H9 (cell line): ENCODE results near the gene MYH11. TPM values are rescaled to one million over a fixed set of nuclear protein-coding genes. Genes with fewer than 3 reads are reported as not detected.

Experiments used
- DNase-seq: peaks from one replicate; pipeline ENCODE4 v3.0.0-alpha.2; 2017
- H2AFZ ChIP-seq: one replicate; pipeline ENCODE4 v1.6.1; 2013; ENCODE audit warnings: mild to moderate bottlenecking, low read length, control low read depth, moderate library complexity
- H2AK5ac ChIP-seq: 2 replicates; pipeline ENCODE4 v1.6.1; 2013; ENCODE audit warnings: low read length, control low read depth, mixed read lengths; ENCODE audit not compliant: insufficient read length
- H2BK120ac ChIP-seq: one replicate; pipeline ENCODE4 v1.6.1; 2013; ENCODE audit warnings: low read depth, mild to moderate bottlenecking, low read length, control low read depth, inconsistent platforms; ENCODE audit not compliant: poor library complexity, severe bottlenecking
- H2BK12ac ChIP-seq: 2 replicates; pipeline ENCODE4 v1.6.1; 2013; ENCODE audit warnings: low read length, control low read depth, mixed read lengths, low read depth; ENCODE audit not compliant: insufficient read length
- H2BK15ac ChIP-seq: 2 replicates; pipeline ENCODE4 v1.6.1; 2013; ENCODE audit warnings: low read depth, low read length, control low read depth
- H2BK20ac ChIP-seq: one replicate; pipeline ENCODE4 v1.6.1; 2013; ENCODE audit warnings: low read depth, mild to moderate bottlenecking, low read length, control low read depth, inconsistent platforms; ENCODE audit not compliant: poor library complexity, severe bottlenecking
- H2BK5ac ChIP-seq: 2 replicates; pipeline ENCODE4 v1.6.1; 2013; ENCODE audit warnings: low read length, control low read depth, mixed read lengths; ENCODE audit not compliant: insufficient read length
- H3K14ac ChIP-seq: 2 replicates; pipeline ENCODE4 v1.6.1; 2013; ENCODE audit warnings: low read length, control low read depth; ENCODE audit not compliant: insufficient read depth
- H3K18ac ChIP-seq: 2 replicates; pipeline ENCODE4 v1.6.1; 2013; ENCODE audit warnings: low read depth, mild to moderate bottlenecking, mixed read lengths, low read length, control low read depth; ENCODE audit not compliant: insufficient read length
- H3K23ac ChIP-seq: 2 replicates; pipeline ENCODE4 v1.6.1; 2013; ENCODE audit warnings: low read length, control low read depth, mixed read lengths, low read depth; ENCODE audit not compliant: insufficient read length
- H3K23me2 ChIP-seq: 2 replicates; pipeline ENCODE4 v1.6.1; 2013; ENCODE audit warnings: low read depth, mild to moderate bottlenecking, mixed read lengths, low read length, control low read depth; ENCODE audit not compliant: insufficient read length, poor library complexity, severe bottlenecking
- H3K27ac ChIP-seq: 2 replicates; pipeline ENCODE4 v1.5.1; 2013; ENCODE audit warnings: low read length, control low read depth, mixed read lengths, low read depth; ENCODE audit not compliant: insufficient read length
- H3K27me3 ChIP-seq: 2 replicates; pipeline ENCODE4 v1.6.1; 2013; ENCODE audit warnings: low read length, control low read depth, inconsistent platforms; ENCODE audit not compliant: insufficient read depth
- H3K4ac ChIP-seq: 2 replicates; pipeline ENCODE4 v1.6.1; 2013; ENCODE audit warnings: low read depth, mild to moderate bottlenecking, control low read depth, inconsistent platforms, low read length, moderate library complexity
- H3K4me1 ChIP-seq: 2 replicates; pipeline ENCODE4 v1.6.1; 2013; ENCODE audit warnings: low read length, control low read depth, inconsistent platforms; ENCODE audit not compliant: insufficient read depth
- H3K4me2 ChIP-seq: 2 replicates; pipeline ENCODE4 v1.6.1; 2013; ENCODE audit warnings: low read length, control low read depth, mixed read lengths; ENCODE audit not compliant: insufficient read length, insufficient read depth
- H3K56ac ChIP-seq: 2 replicates; pipeline ENCODE4 v1.6.1; 2013; ENCODE audit warnings: low read depth, mild to moderate bottlenecking, mixed read lengths, low read length, control low read depth; ENCODE audit not compliant: insufficient read length
- H3K79me1 ChIP-seq: 2 replicates; pipeline ENCODE4 v1.6.1; 2013; ENCODE audit warnings: low read depth, mild to moderate bottlenecking, moderate library complexity, low read length, control low read depth, inconsistent platforms; ENCODE audit not compliant: insufficient read depth, poor library complexity, severe bottlenecking
- H3K79me2 ChIP-seq: 2 replicates; pipeline ENCODE4 v1.6.1; 2013; ENCODE audit warnings: low read length, control low read depth, inconsistent platforms; ENCODE audit not compliant: insufficient read depth
- H3K9ac ChIP-seq: 2 replicates; pipeline ENCODE4 v1.6.1; 2013; ENCODE audit warnings: low read length, control low read depth, mixed read lengths; ENCODE audit not compliant: insufficient read length; ENCODE audit errors: extremely low read depth
- H3K9me3 ChIP-seq: one replicate; pipeline ENCODE4 v1.6.1; 2013; ENCODE audit warnings: low read depth, low read length, inconsistent platforms; ENCODE audit not compliant: control insufficient read depth
- H3T11ph ChIP-seq: one replicate; pipeline ENCODE4 v1.6.1; 2013; ENCODE audit warnings: mild to moderate bottlenecking, low read length, control low read depth, inconsistent platforms
- H4K20me1 ChIP-seq: one replicate; pipeline ENCODE4 v1.6.1; 2013; ENCODE audit not compliant: control insufficient read depth, insufficient read length, insufficient read depth
- H4K5ac ChIP-seq: 2 replicates; pipeline ENCODE4 v1.6.1; 2013; ENCODE audit warnings: low read depth, mild to moderate bottlenecking, mixed read lengths, low read length, control low read depth; ENCODE audit not compliant: insufficient read length
- H4K8ac ChIP-seq: replicated peaks from 2 replicates; pipeline ENCODE4 v1.6.1; 2013; ENCODE audit warnings: low read length, control low read depth, mixed read lengths, low read depth; ENCODE audit not compliant: insufficient read length
- H4K91ac ChIP-seq: 2 replicates; pipeline ENCODE4 v1.6.1; 2013; ENCODE audit warnings: low read depth, mild to moderate bottlenecking, moderate library complexity, mixed read lengths, low read length, control low read depth; ENCODE audit not compliant: insufficient read length
- H3K27ac Mint-ChIP-seq, 3 experiments: 2 replicates in 2 of 3; 3 replicates in 1 of 3; pipeline ENCODE4 v1.8.0; 2020 to 2021; ENCODE audit warnings: mixed read lengths in 3 of 3, mild to moderate bottlenecking in 1 of 3, moderate library complexity in 1 of 3
- H3K27me3 Mint-ChIP-seq: 2 replicates; pipeline ENCODE4 v1.8.0; 2021; ENCODE audit warnings: low read depth, mild to moderate bottlenecking, moderate library complexity, mixed read lengths
- H3K36me3 Mint-ChIP-seq, 3 experiments: 2 replicates in 2 of 3; 3 replicates in 1 of 3; pipeline ENCODE4 v1.8.0; 2020 to 2021; ENCODE audit warnings: low read depth in 3 of 3, mixed read lengths in 3 of 3; ENCODE audit not compliant: insufficient read depth in 1 of 3
- H3K4me1 Mint-ChIP-seq, 2 experiments: 2 replicates each; pipeline ENCODE4 v1.8.0; 2020; ENCODE audit warnings: mixed read lengths in 2 of 2
- H3K4me3 Mint-ChIP-seq, 2 experiments: 2 replicates in 1 of 2; 3 replicates in 1 of 2; pipeline ENCODE4 v1.8.0; 2020 to 2021; ENCODE audit warnings: mild to moderate bottlenecking in 2 of 2, mixed read lengths in 2 of 2, moderate library complexity in 1 of 2
- H3K9me3 Mint-ChIP-seq, 2 experiments: 2 replicates in 1 of 2; 3 replicates in 1 of 2; pipeline ENCODE4 v1.8.0; 2020; ENCODE audit warnings: mild to moderate bottlenecking in 2 of 2, mixed read lengths in 2 of 2, moderate library complexity in 1 of 2
- CTCF ChIP-seq: fragments of 200-600 bp; sonication (generic); conservative IDR thresholded peaks from 3 replicates; pipeline ENCODE4 v1.8.0; 2021; ENCODE audit warnings: antibody characterized with exemption, mild to moderate bottlenecking
- WGBS: extraction: QIAGEN DNeasy Blood & Tissue Kit; methylation state at CpG from one replicate; pipeline ENCODE4 v1.1.7; 2013; ENCODE audit warnings: missing lambda C conversion rate, low lambda C conversion rate, mixed read lengths; ENCODE audit not compliant: insufficient read length; ENCODE audit errors: extremely low coverage; 5-methylcytosine and 5-hydroxymethylcytosine counted together
- total RNA-seq: library from RNA; stranded (reverse); gene quantifications from 2 replicates; pipeline ENCODE4 v1.2.1, GENCODE V29; 2021

Gene MYH11
- total RNA-seq, 1 experiment from 2014 or later, result 0.42 TPM

- Histone ChIP-seq H3K79me2 (no peaks in the 10 kb centered on the region), H2BK15ac (no peak overlapping the region), H4K91ac (no peak overlapping the region), H3K4ac (no peak overlapping the region), H3K56ac (no peak overlapping the region), H3K14ac (no peak overlapping the region), H3K23ac (no peak overlapping the region), H3K79me1 (no peaks in the 10 kb centered on the region), H3K4me1 (no peaks in the 10 kb centered on the region), H2AFZ (no peak overlapping the region), H3K27ac (no peak overlapping the region), H3T11ph (no peak overlapping the region), H3K4me2 (no peak overlapping the region), H2BK5ac (no peak overlapping the region), H3K23me2 (no peaks in the 10 kb centered on the region), H4K20me1 (no peaks in the 10 kb centered on the region), H4K8ac (no peak overlapping the region), H3K18ac (no peak overlapping the region), H2AK5ac (no peak overlapping the region), H3K9me3 (no peaks in the 10 kb centered on the region), H2BK12ac (no peak overlapping the region), H3K9ac (no peak overlapping the region), H2BK20ac (no peak overlapping the region), H2BK120ac (no peak overlapping the region), H3K27me3 (no peaks in the 10 kb centered on the region), H4K5ac (no peak overlapping the region)
- H3K9me3 Mint-ChIP-seq, result no peaks in the 10 kb centered on the region
- H3K4me1 Mint-ChIP-seq, result no peaks in the 10 kb centered on the region; a peak in 1 of 4 replicates
- DNase-seq, result no peak
- no peaks in the 10 kb centered on the region for H3K27me3 Mint-ChIP-seq
- TF ChIP-seq CTCF, result no peak
- no peak overlapping the region for H3K4me3 Mint-ChIP-seq
- H3K36me3 Mint-ChIP-seq, result no peaks in the 10 kb centered on the region
- WGBS, result no CpG with 5 or more reads among the region's 4 CpGs
- H3K27ac Mint-ChIP-seq, result no peak overlapping the region
Measured at GRCh38 chr16:15834502-15834901, 22.3 kb downstream of the MYH11 start.
